H9 (cell line): ENCODE data around the gene ADISSP. TPM values are rescaled to one million over a fixed set of nuclear protein-coding genes. Genes with fewer than 3 reads are reported as not detected.
A peak's percentile ranks its signal among the peaks of the same experiment; 100 is the strongest.

Source experiments
- DNase-seq: peaks from one replicate; pipeline ENCODE4 v3.0.0-alpha.2; 2017
- H2AFZ ChIP-seq: one replicate; pipeline ENCODE4 v1.6.1; 2013; ENCODE audit warnings: mild to moderate bottlenecking, low read length, control low read depth, moderate library complexity
- H2AK5ac ChIP-seq: 2 replicates; pipeline ENCODE4 v1.6.1; 2013; ENCODE audit warnings: low read length, control low read depth, mixed read lengths; ENCODE audit not compliant: insufficient read length
- H2BK120ac ChIP-seq: one replicate; pipeline ENCODE4 v1.6.1; 2013; ENCODE audit warnings: low read depth, mild to moderate bottlenecking, low read length, control low read depth, inconsistent platforms; ENCODE audit not compliant: poor library complexity, severe bottlenecking
- H2BK12ac ChIP-seq: 2 replicates; pipeline ENCODE4 v1.6.1; 2013; ENCODE audit warnings: low read length, control low read depth, mixed read lengths, low read depth; ENCODE audit not compliant: insufficient read length
- H2BK15ac ChIP-seq: 2 replicates; pipeline ENCODE4 v1.6.1; 2013; ENCODE audit warnings: low read depth, low read length, control low read depth
- H2BK20ac ChIP-seq: one replicate; pipeline ENCODE4 v1.6.1; 2013; ENCODE audit warnings: low read depth, mild to moderate bottlenecking, low read length, control low read depth, inconsistent platforms; ENCODE audit not compliant: poor library complexity, severe bottlenecking
- H2BK5ac ChIP-seq: 2 replicates; pipeline ENCODE4 v1.6.1; 2013; ENCODE audit warnings: low read length, control low read depth, mixed read lengths; ENCODE audit not compliant: insufficient read length
- H3K14ac ChIP-seq: 2 replicates; pipeline ENCODE4 v1.6.1; 2013; ENCODE audit warnings: low read length, control low read depth; ENCODE audit not compliant: insufficient read depth
- H3K18ac ChIP-seq: 2 replicates; pipeline ENCODE4 v1.6.1; 2013; ENCODE audit warnings: low read depth, mild to moderate bottlenecking, mixed read lengths, low read length, control low read depth; ENCODE audit not compliant: insufficient read length
- H3K23ac ChIP-seq: 2 replicates; pipeline ENCODE4 v1.6.1; 2013; ENCODE audit warnings: low read length, control low read depth, mixed read lengths, low read depth; ENCODE audit not compliant: insufficient read length
- H3K23me2 ChIP-seq: 2 replicates; pipeline ENCODE4 v1.6.1; 2013; ENCODE audit warnings: low read depth, mild to moderate bottlenecking, mixed read lengths, low read length, control low read depth; ENCODE audit not compliant: insufficient read length, poor library complexity, severe bottlenecking
- H3K27ac ChIP-seq: 2 replicates; pipeline ENCODE4 v1.5.1; 2013; ENCODE audit warnings: low read length, control low read depth, mixed read lengths, low read depth; ENCODE audit not compliant: insufficient read length
- H3K27me3 ChIP-seq: 2 replicates; pipeline ENCODE4 v1.6.1; 2013; ENCODE audit warnings: low read length, control low read depth, inconsistent platforms; ENCODE audit not compliant: insufficient read depth
- H3K4ac ChIP-seq: 2 replicates; pipeline ENCODE4 v1.6.1; 2013; ENCODE audit warnings: low read depth, mild to moderate bottlenecking, control low read depth, inconsistent platforms, low read length, moderate library complexity
- H3K4me1 ChIP-seq: 2 replicates; pipeline ENCODE4 v1.6.1; 2013; ENCODE audit warnings: low read length, control low read depth, inconsistent platforms; ENCODE audit not compliant: insufficient read depth
- H3K4me2 ChIP-seq: 2 replicates; pipeline ENCODE4 v1.6.1; 2013; ENCODE audit warnings: low read length, control low read depth, mixed read lengths; ENCODE audit not compliant: insufficient read length, insufficient read depth
- H3K56ac ChIP-seq: 2 replicates; pipeline ENCODE4 v1.6.1; 2013; ENCODE audit warnings: low read depth, mild to moderate bottlenecking, mixed read lengths, low read length, control low read depth; ENCODE audit not compliant: insufficient read length
- H3K79me1 ChIP-seq: 2 replicates; pipeline ENCODE4 v1.6.1; 2013; ENCODE audit warnings: low read depth, mild to moderate bottlenecking, moderate library complexity, low read length, control low read depth, inconsistent platforms; ENCODE audit not compliant: insufficient read depth, poor library complexity, severe bottlenecking
- H3K79me2 ChIP-seq: 2 replicates; pipeline ENCODE4 v1.6.1; 2013; ENCODE audit warnings: low read length, control low read depth, inconsistent platforms; ENCODE audit not compliant: insufficient read depth
- H3K9ac ChIP-seq: 2 replicates; pipeline ENCODE4 v1.6.1; 2013; ENCODE audit warnings: low read length, control low read depth, mixed read lengths; ENCODE audit not compliant: insufficient read length; ENCODE audit errors: extremely low read depth
- H3K9me3 ChIP-seq: one replicate; pipeline ENCODE4 v1.6.1; 2013; ENCODE audit warnings: low read depth, low read length, inconsistent platforms; ENCODE audit not compliant: control insufficient read depth
- H3T11ph ChIP-seq: one replicate; pipeline ENCODE4 v1.6.1; 2013; ENCODE audit warnings: mild to moderate bottlenecking, low read length, control low read depth, inconsistent platforms
- H4K20me1 ChIP-seq: one replicate; pipeline ENCODE4 v1.6.1; 2013; ENCODE audit not compliant: control insufficient read depth, insufficient read length, insufficient read depth
- H4K5ac ChIP-seq: 2 replicates; pipeline ENCODE4 v1.6.1; 2013; ENCODE audit warnings: low read depth, mild to moderate bottlenecking, mixed read lengths, low read length, control low read depth; ENCODE audit not compliant: insufficient read length
- H4K8ac ChIP-seq: replicated peaks from 2 replicates; pipeline ENCODE4 v1.6.1; 2013; ENCODE audit warnings: low read length, control low read depth, mixed read lengths, low read depth; ENCODE audit not compliant: insufficient read length
- H4K91ac ChIP-seq: 2 replicates; pipeline ENCODE4 v1.6.1; 2013; ENCODE audit warnings: low read depth, mild to moderate bottlenecking, moderate library complexity, mixed read lengths, low read length, control low read depth; ENCODE audit not compliant: insufficient read length
- H3K27ac Mint-ChIP-seq, 3 experiments: 2 replicates in 2 of 3; 3 replicates in 1 of 3; pipeline ENCODE4 v1.8.0; 2020 to 2021; ENCODE audit warnings: mixed read lengths in 3 of 3, mild to moderate bottlenecking in 1 of 3, moderate library complexity in 1 of 3
- H3K27me3 Mint-ChIP-seq: 2 replicates; pipeline ENCODE4 v1.8.0; 2021; ENCODE audit warnings: low read depth, mild to moderate bottlenecking, moderate library complexity, mixed read lengths
- H3K36me3 Mint-ChIP-seq, 3 experiments: 2 replicates in 2 of 3; 3 replicates in 1 of 3; pipeline ENCODE4 v1.8.0; 2020 to 2021; ENCODE audit warnings: low read depth in 3 of 3, mixed read lengths in 3 of 3; ENCODE audit not compliant: insufficient read depth in 1 of 3
- H3K4me1 Mint-ChIP-seq, 2 experiments: 2 replicates each; pipeline ENCODE4 v1.8.0; 2020; ENCODE audit warnings: mixed read lengths in 2 of 2
- H3K4me3 Mint-ChIP-seq, 2 experiments: 2 replicates in 1 of 2; 3 replicates in 1 of 2; pipeline ENCODE4 v1.8.0; 2020 to 2021; ENCODE audit warnings: mild to moderate bottlenecking in 2 of 2, mixed read lengths in 2 of 2, moderate library complexity in 1 of 2
- H3K9me3 Mint-ChIP-seq, 2 experiments: 2 replicates in 1 of 2; 3 replicates in 1 of 2; pipeline ENCODE4 v1.8.0; 2020; ENCODE audit warnings: mild to moderate bottlenecking in 2 of 2, mixed read lengths in 2 of 2, moderate library complexity in 1 of 2
- WGBS: extraction: QIAGEN DNeasy Blood & Tissue Kit; methylation state at CpG from one replicate; pipeline ENCODE4 v1.1.7; 2013; ENCODE audit warnings: missing lambda C conversion rate, low lambda C conversion rate, mixed read lengths; ENCODE audit not compliant: insufficient read length; ENCODE audit errors: extremely low coverage; 5-methylcytosine and 5-hydroxymethylcytosine counted together
- total RNA-seq: library from RNA; stranded (reverse); gene quantifications from 2 replicates; pipeline ENCODE4 v1.2.1, GENCODE V29; 2021
- TF ChIP-seq, protein P1 (sequence below): fragments of 200-600 bp; sonication (generic); conservative IDR thresholded peaks from 3 replicates; pipeline ENCODE4 v1.8.0; 2021; ENCODE audit warnings: antibody characterized with exemption, mild to moderate bottlenecking

The ADISSP gene
- total RNA-seq, 1 experiment from 2014 or later = 80.9 TPM

GRCh38 chr20:3714092-3714491 lies 53.5 kb downstream of the ADISSP start:
- H3K4me3 Mint-ChIP-seq = no peak overlapping the region
- Histone ChIP-seq H3T11ph (no peak overlapping the region), H4K91ac (no peak overlapping the region), H2BK5ac (no peak overlapping the region), H3K56ac (no peak overlapping the region), H3K9ac (no peak overlapping the region), H3K23me2 (no peaks in the 10 kb centered on the region), H4K20me1 (no peaks in the 10 kb centered on the region), H3K4me1 (no peaks in the 10 kb centered on the region), H3K14ac (no peak overlapping the region), H3K79me2 (no peaks in the 10 kb centered on the region), H4K5ac (no peak overlapping the region), H2BK15ac (no peak overlapping the region), H3K4me2 (no peak overlapping the region), H2BK120ac (no peak overlapping the region), H2AFZ (no peak overlapping the region), H3K9me3 (no peaks in the 10 kb centered on the region), H3K79me1 (no peaks in the 10 kb centered on the region), H3K18ac (no peak overlapping the region), H3K27ac (no peak overlapping the region), H3K27me3 (no peaks in the 10 kb centered on the region; the same call in 1 of the 2 replicates), H3K23ac (no peak overlapping the region), H3K4ac (no peak overlapping the region), H2BK12ac (no peak overlapping the region), H4K8ac (no peak overlapping the region), H2AK5ac (no peak overlapping the region), H2BK20ac (no peak overlapping the region)
- H3K36me3 Mint-ChIP-seq = no peaks in the 10 kb centered on the region
- peaks cover 1% of the 10 kb centered on the region; the same call in 1 of the 2 replicates for H3K27me3 Mint-ChIP-seq
- H3K9me3 Mint-ChIP-seq = no peaks in the 10 kb centered on the region
- no CpG with 5 or more reads among the region's 4 CpGs for WGBS
- H3K4me1 Mint-ChIP-seq = no peaks in the 10 kb centered on the region
- DNase-seq = peak; percentile 17
- TF ChIP-seq, protein P1, sequence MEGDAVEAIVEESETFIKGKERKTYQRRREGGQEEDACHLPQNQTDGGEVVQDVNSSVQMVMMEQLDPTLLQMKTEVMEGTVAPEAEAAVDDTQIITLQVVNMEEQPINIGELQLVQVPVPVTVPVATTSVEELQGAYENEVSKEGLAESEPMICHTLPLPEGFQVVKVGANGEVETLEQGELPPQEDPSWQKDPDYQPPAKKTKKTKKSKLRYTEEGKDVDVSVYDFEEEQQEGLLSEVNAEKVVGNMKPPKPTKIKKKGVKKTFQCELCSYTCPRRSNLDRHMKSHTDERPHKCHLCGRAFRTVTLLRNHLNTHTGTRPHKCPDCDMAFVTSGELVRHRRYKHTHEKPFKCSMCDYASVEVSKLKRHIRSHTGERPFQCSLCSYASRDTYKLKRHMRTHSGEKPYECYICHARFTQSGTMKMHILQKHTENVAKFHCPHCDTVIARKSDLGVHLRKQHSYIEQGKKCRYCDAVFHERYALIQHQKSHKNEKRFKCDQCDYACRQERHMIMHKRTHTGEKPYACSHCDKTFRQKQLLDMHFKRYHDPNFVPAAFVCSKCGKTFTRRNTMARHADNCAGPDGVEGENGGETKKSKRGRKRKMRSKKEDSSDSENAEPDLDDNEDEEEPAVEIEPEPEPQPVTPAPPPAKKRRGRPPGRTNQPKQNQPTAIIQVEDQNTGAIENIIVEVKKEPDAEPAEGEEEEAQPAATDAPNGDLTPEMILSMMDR = no peak
- H3K27ac Mint-ChIP-seq = peak overlapping the region in 1 of 3 experiments; percentile 44; a peak in 1 of 7 replicates
